ENCODE data around the gene TNS3. TPM values are rescaled to one million over a fixed set of nuclear protein-coding genes. Genes with fewer than 3 reads are reported as not detected.
"Not testable (repeated sequence)": the region's sequence is repeated elsewhere in the genome, so short reads cannot be mapped to it uniquely, and the experiment has no call there.

Gene TNS3
- total RNA-seq, 2 experiments from 2014 or later, result 0.11 TPM

- intact Hi-C loops (cut with DNase I, micrococcal nuclease), result no loop called here
- ChIA-PET CTCF (no interaction called here), POLR2A (no interaction called here)
- H3K9me3 Mint-ChIP-seq (ENCODE audit: low read depth), result no peaks in the 10 kb centered on the region
- no peak overlapping the region for H3K4me3 Mint-ChIP-seq
- ATAC-seq, result no peak
- H3K36me3 Mint-ChIP-seq (ENCODE audit: low read depth), result no peaks in the 10 kb centered on the region
- H3K27me3 Mint-ChIP-seq, result no peaks in the 10 kb centered on the region
- DNase-seq, result no peak
- H3K4me1 Mint-ChIP-seq, result no peaks in the 10 kb centered on the region
- no peak overlapping the region for H3K27ac Mint-ChIP-seq
Observed at GRCh38 chr7:47614450-47614849, 32.5 kb upstream of the TNS3 start.

GRCh38 chr7:47611045-47611511 lies 29.2 kb upstream of the TNS3 start:
- H3K27me3 Mint-ChIP-seq, result no peaks in the 10 kb centered on the region
- CTCF ChIA-PET, result interaction anchor here (1.5 kb wide), 1 partner anchor 11 kb away, joined by 3 read pairs; no protein-coding TSS in a partner anchor

GRCh38 chr7:47610506-47611044 lies 28.7 kb upstream of the TNS3 start:
- ChIA-PET POLR2A (no interaction called here), CTCF (interaction anchor here (1.5 kb wide), 1 partner anchor 11 kb away, joined by 3 read pairs; no protein-coding TSS in a partner anchor)
- DNase-seq, result no peak
- Mint-ChIP-seq H3K27me3 (no peaks in the 10 kb centered on the region), H3K9me3 (ENCODE audit: low read depth) (no peaks in the 10 kb centered on the region), H3K27ac (no peak overlapping the region), H3K4me1 (no peaks in the 10 kb centered on the region), H3K36me3 (ENCODE audit: low read depth) (no peaks in the 10 kb centered on the region), H3K4me3 (no peak overlapping the region)
- no peak for ATAC-seq
- intact Hi-C loops (cut with DNase I, micrococcal nuclease), result no loop called here

More at GRCh38 chr7:47611045-47611511, 29.2 kb upstream of the TNS3 start:
- H3K27ac Mint-ChIP-seq, result no peak overlapping the region
- no peaks in the 10 kb centered on the region for H3K4me1 Mint-ChIP-seq
- H3K9me3 Mint-ChIP-seq (ENCODE audit: low read depth), result no peaks in the 10 kb centered on the region
- POLR2A ChIA-PET, result no interaction called here
- no peaks in the 10 kb centered on the region for H3K36me3 Mint-ChIP-seq (ENCODE audit: low read depth)
- H3K4me3 Mint-ChIP-seq, result no peak overlapping the region
- intact Hi-C loops (cut with DNase I, micrococcal nuclease), result no loop called here
- no peak for ATAC-seq
- no peak for DNase-seq

- intact Hi-C loops (cut with DNase I, micrococcal nuclease), result no loop called here
- no peak overlapping the region for H3K27ac Mint-ChIP-seq
- no peaks in the 10 kb centered on the region for H3K9me3 Mint-ChIP-seq (ENCODE audit: low read depth)
- no peak overlapping the region for H3K4me3 Mint-ChIP-seq
- ATAC-seq (no peak), DNase-seq (no peak)
- no peaks in the 10 kb centered on the region for H3K27me3 Mint-ChIP-seq
- no peaks in the 10 kb centered on the region for H3K4me1 Mint-ChIP-seq
- CTCF ChIA-PET, result interaction anchor here (1.5 kb wide), 1 partner anchor 10 kb away, joined by 3 read pairs; no protein-coding TSS in a partner anchor
- POLR2A ChIA-PET, result no interaction called here
- H3K36me3 Mint-ChIP-seq (ENCODE audit: low read depth), result no peaks in the 10 kb centered on the region
Observed at GRCh38 chr7:47609803-47610452, 28.0 kb upstream of the TNS3 start.

- CTCF ChIA-PET; H3K9me3 Mint-ChIP-seq (ENCODE audit: low read depth); H3K36me3 Mint-ChIP-seq (ENCODE audit: low read depth); H3K4me1 Mint-ChIP-seq; ATAC-seq; POLR2A ChIA-PET; H3K27ac Mint-ChIP-seq; H3K4me3 Mint-ChIP-seq; intact Hi-C loops (cut with DNase I, micrococcal nuclease); H3K27me3 Mint-ChIP-seq; DNase-seq: not testable (repeated sequence)
Observed at GRCh38 chr7:47606593-47607046, 24.7 kb upstream of the TNS3 start.

GRCh38 chr7:47605816-47606575 lies 24.1 kb upstream of the TNS3 start:
- intact Hi-C loops (cut with DNase I, micrococcal nuclease), result no loop called here
- DNase-seq, result no peak
- no peaks in the 10 kb centered on the region for H3K36me3 Mint-ChIP-seq (ENCODE audit: low read depth)
- no peak for ATAC-seq
- no peak overlapping the region for H3K4me3 Mint-ChIP-seq
- no peak overlapping the region for H3K27ac Mint-ChIP-seq
- ChIA-PET POLR2A (no interaction called here), CTCF (interaction anchor here (0.7 kb wide), 1 partner anchor 13 kb away, joined by 3 read pairs; no protein-coding TSS in a partner anchor)
- no peaks in the 10 kb centered on the region for H3K4me1 Mint-ChIP-seq
- H3K9me3 Mint-ChIP-seq (ENCODE audit: low read depth), result no peaks in the 10 kb centered on the region
- peaks cover 2% of the 10 kb centered on the region for H3K27me3 Mint-ChIP-seq

GRCh38 chr7:47604496-47604890 lies 22.6 kb upstream of the TNS3 start:
- ATAC-seq, result no peak
- no peak overlapping the region for H3K27ac Mint-ChIP-seq
- no peak for DNase-seq
- CTCF ChIA-PET, result no interaction called here
- POLR2A ChIA-PET, result no interaction called here
- H3K27me3 Mint-ChIP-seq, result peaks cover 8% of the 10 kb centered on the region
- H3K4me3 Mint-ChIP-seq, result no peak overlapping the region
- peaks cover 4% of the 10 kb centered on the region for H3K9me3 Mint-ChIP-seq (ENCODE audit: low read depth)
- H3K4me1 Mint-ChIP-seq, result no peaks in the 10 kb centered on the region
- intact Hi-C loops (cut with DNase I, micrococcal nuclease), result no loop called here
- H3K36me3 Mint-ChIP-seq (ENCODE audit: low read depth), result no peaks in the 10 kb centered on the region

- H3K4me1 Mint-ChIP-seq; H3K36me3 Mint-ChIP-seq (ENCODE audit: low read depth); H3K9me3 Mint-ChIP-seq (ENCODE audit: low read depth); intact Hi-C loops (cut with DNase I, micrococcal nuclease); CTCF ChIA-PET; ATAC-seq; H3K4me3 Mint-ChIP-seq; H3K27ac Mint-ChIP-seq; DNase-seq; H3K27me3 Mint-ChIP-seq; POLR2A ChIA-PET: not testable (repeated sequence)
Observed at GRCh38 chr7:47603514-47604255, 21.8 kb upstream of the TNS3 start.

GRCh38 chr7:47602272-47603004 lies 20.5 kb upstream of the TNS3 start:
- peaks cover 8% of the 10 kb centered on the region for H3K9me3 Mint-ChIP-seq (ENCODE audit: low read depth)
- H3K4me1 Mint-ChIP-seq, result no peaks in the 10 kb centered on the region
- H3K36me3 Mint-ChIP-seq (ENCODE audit: low read depth), result no peaks in the 10 kb centered on the region
- H3K27ac Mint-ChIP-seq, result no peak overlapping the region
- H3K27me3 Mint-ChIP-seq, result peaks cover 8% of the 10 kb centered on the region
- intact Hi-C loops (cut with DNase I, micrococcal nuclease), result no loop called here
- ChIA-PET POLR2A (no interaction called here), CTCF (no interaction called here)
- ATAC-seq (no peak), DNase-seq (no peak)
- no peak overlapping the region for H3K4me3 Mint-ChIP-seq

GRCh38 chr7:47601881-47602249 lies 20.0 kb upstream of the TNS3 start:
- no peak for ATAC-seq
- intact Hi-C loops (cut with DNase I, micrococcal nuclease), result no loop called here
- CTCF ChIA-PET, result no interaction called here

More at GRCh38 chr7:47601881-47602249, 20.0 kb upstream of the TNS3 start:
- Mint-ChIP-seq H3K4me3 (no peak overlapping the region), H3K9me3 (ENCODE audit: low read depth) (peaks cover 14% of the 10 kb centered on the region), H3K27me3 (peaks cover 8% of the 10 kb centered on the region), H3K36me3 (ENCODE audit: low read depth) (no peaks in the 10 kb centered on the region), H3K4me1 (no peaks in the 10 kb centered on the region), H3K27ac (no peak overlapping the region)
- POLR2A ChIA-PET, result no interaction called here
- no peak for DNase-seq
